IPS-20b (cell line): Measurements from ENCODE around the gene MAGI1.

Source experiments
- H3K27ac ChIP-seq: one replicate; pipeline ENCODE4 v1.5.1; 2013; ENCODE audit warnings: low read length
- H3K27me3 ChIP-seq: 2 replicates; pipeline ENCODE4 v1.6.1; 2013; ENCODE audit warnings: mild to moderate bottlenecking, low read length, inconsistent platforms; ENCODE audit not compliant: insufficient read depth
- H3K36me3 ChIP-seq: 2 replicates; pipeline ENCODE4 v1.6.1; 2013; ENCODE audit warnings: low read depth, mild to moderate bottlenecking, inconsistent platforms, low read length, moderate library complexity; ENCODE audit not compliant: insufficient read depth
- H3K4me1 ChIP-seq: 2 replicates; pipeline ENCODE4 v1.6.1; 2013; ENCODE audit warnings: mild to moderate bottlenecking, control low read depth, inconsistent platforms, low read length, moderate library complexity; ENCODE audit not compliant: insufficient read depth
- H3K4me3 ChIP-seq: 2 replicates; pipeline ENCODE4 v1.5.1; 2013; ENCODE audit warnings: mild to moderate bottlenecking, low read length, inconsistent platforms
- H3K9ac ChIP-seq: 2 replicates; pipeline ENCODE4 v1.6.1; 2013; ENCODE audit warnings: low read depth, mild to moderate bottlenecking, inconsistent platforms, low read length, moderate library complexity
- H3K9me3 ChIP-seq: 2 replicates; pipeline ENCODE4 v1.6.1; 2013; ENCODE audit warnings: mild to moderate bottlenecking, low read depth, low read length, inconsistent platforms; ENCODE audit not compliant: insufficient read depth

The MAGI1 gene

GRCh38 chr3:65749066-65749465 lies 289.7 kb downstream of the MAGI1 start:
- Histone ChIP-seq H3K9ac (no peak overlapping the region), H3K4me3 (no peak overlapping the region), H3K9me3 (no peaks in the 10 kb centered on the region), H3K36me3 (no peaks in the 10 kb centered on the region), H3K4me1 (peaks cover 29% of the 10 kb centered on the region), H3K27ac (no peak overlapping the region), H3K27me3 (no peaks in the 10 kb centered on the region)

DNA sequence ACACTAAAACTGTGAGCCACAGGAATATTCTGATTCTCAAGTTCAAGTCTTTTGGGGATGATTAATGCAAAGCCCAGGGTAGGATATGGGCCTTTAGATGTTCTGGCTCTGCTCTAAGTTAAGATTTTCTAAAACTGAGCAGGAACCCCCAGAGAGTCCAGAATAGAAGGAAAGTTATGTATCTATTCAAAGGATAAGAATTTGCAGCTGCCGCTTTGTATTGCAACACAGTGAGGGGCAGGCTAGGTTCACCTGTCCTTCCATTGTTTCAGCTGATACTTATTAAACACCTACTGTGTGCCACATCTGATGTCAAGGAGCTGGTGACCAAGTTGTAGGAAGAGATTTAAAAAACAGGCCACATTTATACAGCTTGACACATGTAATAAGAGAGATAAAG lies 290.4 kb downstream of the MAGI1 start:
- no peaks in the 10 kb centered on the region for H3K9me3 ChIP-seq
- H3K36me3 ChIP-seq, result no peaks in the 10 kb centered on the region
- H3K4me3 ChIP-seq, result no peak overlapping the region
- H3K4me1 ChIP-seq, result peaks cover 29% of the 10 kb centered on the region
- no peak overlapping the region for H3K27ac ChIP-seq
- H3K9ac ChIP-seq, result no peak overlapping the region
- H3K27me3 ChIP-seq, result no peaks in the 10 kb centered on the region

- Histone ChIP-seq H3K9me3 (no peaks in the 10 kb centered on the region), H3K4me1 (peaks cover 29% of the 10 kb centered on the region), H3K9ac (no peak overlapping the region), H3K27me3 (no peaks in the 10 kb centered on the region), H3K27ac (no peak overlapping the region), H3K4me3 (no peak overlapping the region), H3K36me3 (no peaks in the 10 kb centered on the region)
These were observed 291.9 kb downstream of the MAGI1 start for GRCh38 chr3:65746848-65747247.

DNA sequence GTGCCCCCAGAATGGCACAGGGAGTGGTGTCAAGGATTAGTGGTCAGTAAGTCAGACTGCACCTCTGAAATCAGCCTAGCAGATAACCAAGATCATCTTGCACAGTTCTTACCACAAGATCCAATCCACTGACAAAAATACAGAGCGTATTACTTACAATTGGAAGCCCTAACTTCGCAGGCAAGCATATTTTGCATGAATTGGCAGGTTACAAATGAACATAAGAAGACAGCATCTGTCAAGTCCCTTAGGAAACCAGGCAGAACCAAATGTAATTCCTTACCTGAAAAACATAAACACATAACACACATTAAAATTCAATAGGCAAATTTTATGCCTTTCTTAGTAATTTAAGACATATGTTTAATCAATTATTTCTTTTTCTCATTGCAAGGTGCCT lies 293.4 kb downstream of the MAGI1 start:
- no peak overlapping the region for H3K27ac ChIP-seq
- peaks cover 19% of the 10 kb centered on the region for H3K4me1 ChIP-seq
- H3K4me3 ChIP-seq, result no peak overlapping the region
- H3K36me3 ChIP-seq, result no peaks in the 10 kb centered on the region
- H3K9me3 ChIP-seq, result no peaks in the 10 kb centered on the region
- H3K27me3 ChIP-seq, result no peaks in the 10 kb centered on the region
- H3K9ac ChIP-seq, result no peak overlapping the region

- no peak overlapping the region for H3K4me3 ChIP-seq
- H3K9me3 ChIP-seq, result no peaks in the 10 kb centered on the region
- peaks cover 9% of the 10 kb centered on the region; the same call in 1 of the 2 replicates for H3K4me1 ChIP-seq
- H3K27ac ChIP-seq, result no peak overlapping the region
- no peaks in the 10 kb centered on the region for H3K36me3 ChIP-seq
- no peaks in the 10 kb centered on the region for H3K27me3 ChIP-seq
- no peak overlapping the region for H3K9ac ChIP-seq
These were observed 295.8 kb downstream of the MAGI1 start for GRCh38 chr3:65742914-65743313.

GRCh38 chr3:65741540-65741939 lies 297.2 kb downstream of the MAGI1 start:
- H3K9ac ChIP-seq, result no peak overlapping the region
- H3K4me3 ChIP-seq, result no peak overlapping the region

DNA sequence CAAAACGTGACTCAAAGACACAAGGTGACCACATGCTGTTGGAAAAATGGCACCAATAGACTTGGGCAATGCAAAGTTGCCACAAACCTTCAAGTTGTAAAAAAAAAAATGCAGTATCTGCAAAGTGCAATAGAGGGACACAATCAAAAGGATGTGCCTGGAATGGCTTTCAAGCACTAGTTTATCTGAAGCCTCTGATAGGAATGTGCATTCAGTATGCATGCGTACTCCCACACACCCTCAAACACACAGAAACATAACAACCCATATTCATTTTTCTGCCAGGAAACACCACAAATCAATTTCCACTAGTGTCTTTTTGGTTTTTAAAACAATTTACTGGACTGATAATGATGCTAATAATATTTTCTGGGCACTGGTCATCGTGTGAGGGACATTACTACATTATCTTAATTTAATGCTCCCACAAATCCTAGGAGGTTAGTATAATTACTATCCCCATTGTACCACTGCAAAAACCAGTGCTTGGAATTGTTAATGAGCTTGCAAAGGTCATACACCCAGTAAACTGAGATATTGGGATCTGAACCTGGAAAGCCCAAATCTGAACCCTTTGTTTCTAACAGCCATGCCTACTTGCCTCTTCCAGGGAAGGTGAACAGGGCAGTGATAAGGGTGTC lies 298.7 kb downstream of the MAGI1 start:
- no peaks in the 10 kb centered on the region for H3K9me3 ChIP-seq
- H3K27me3 ChIP-seq, result no peaks in the 10 kb centered on the region
- no peak overlapping the region for H3K4me3 ChIP-seq
- no peak overlapping the region for H3K9ac ChIP-seq
- no peaks in the 10 kb centered on the region for H3K36me3 ChIP-seq
- no peak overlapping the region for H3K27ac ChIP-seq
- peaks cover 5% of the 10 kb centered on the region; the same call in 1 of the 2 replicates for H3K4me1 ChIP-seq

More at GRCh38 chr3:65741540-65741939, 297.2 kb downstream of the MAGI1 start:
- Histone ChIP-seq H3K9me3 (no peaks in the 10 kb centered on the region), H3K36me3 (no peaks in the 10 kb centered on the region), H3K4me1 (0 out of 2 replicates have a peak, but pooled peaks cover 5% of the 10 kb centered on the region), H3K27me3 (no peaks in the 10 kb centered on the region), H3K27ac (no peak overlapping the region)

GRCh38 chr3:65734792-65735191 lies 303.9 kb downstream of the MAGI1 start:
- Histone ChIP-seq H3K9me3 (no peaks in the 10 kb centered on the region), H3K27me3 (no peaks in the 10 kb centered on the region), H3K9ac (no peak overlapping the region), H3K4me1 (peaks cover 15% of the 10 kb centered on the region), H3K36me3 (no peaks in the 10 kb centered on the region), H3K27ac (no peak overlapping the region), H3K4me3 (no peak overlapping the region)

GRCh38 chr3:65734382-65734781 lies 304.3 kb downstream of the MAGI1 start:
- H3K27me3 ChIP-seq, result no peaks in the 10 kb centered on the region
- no peak overlapping the region for H3K4me3 ChIP-seq
- H3K36me3 ChIP-seq, result no peaks in the 10 kb centered on the region
- H3K4me1 ChIP-seq, result peaks cover 16% of the 10 kb centered on the region
- no peaks in the 10 kb centered on the region for H3K9me3 ChIP-seq
- no peak overlapping the region for H3K27ac ChIP-seq
- no peak overlapping the region for H3K9ac ChIP-seq

DNA sequence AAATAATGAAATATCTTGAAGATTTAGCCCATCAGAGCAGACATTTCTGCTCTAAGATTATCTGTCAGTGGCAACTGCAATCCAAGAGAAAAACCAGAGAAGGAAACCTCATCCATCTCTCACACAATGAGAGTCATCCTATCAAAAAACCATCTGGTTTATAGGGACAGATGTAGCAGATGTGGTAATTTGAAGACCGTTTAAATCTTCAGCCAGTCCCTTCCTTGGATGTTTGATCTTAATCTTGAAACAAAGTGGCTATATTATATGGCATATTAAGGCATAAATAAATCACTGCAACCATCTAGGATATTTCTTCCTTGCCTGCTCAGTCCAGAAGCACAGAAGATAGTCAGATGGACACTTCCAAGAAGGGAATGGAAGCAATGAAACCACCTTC lies 305.3 kb downstream of the MAGI1 start:
- Histone ChIP-seq H3K27me3 (no peaks in the 10 kb centered on the region), H3K9me3 (no peaks in the 10 kb centered on the region), H3K4me3 (no peak overlapping the region), H3K36me3 (no peaks in the 10 kb centered on the region), H3K27ac (no peak overlapping the region), H3K9ac (no peak overlapping the region), H3K4me1 (peaks cover 21% of the 10 kb centered on the region)

GRCh38 chr3:65732051-65732935 lies 306.4 kb downstream of the MAGI1 start:
- no peak overlapping the region for H3K9ac ChIP-seq
- H3K4me3 ChIP-seq, result no peak overlapping the region
- H3K4me1 ChIP-seq, result peaks cover 31% of the 10 kb centered on the region
- H3K9me3 ChIP-seq, result no peaks in the 10 kb centered on the region
- no peaks in the 10 kb centered on the region for H3K27me3 ChIP-seq
- no peak overlapping the region for H3K27ac ChIP-seq
- H3K36me3 ChIP-seq, result no peaks in the 10 kb centered on the region

DNA sequence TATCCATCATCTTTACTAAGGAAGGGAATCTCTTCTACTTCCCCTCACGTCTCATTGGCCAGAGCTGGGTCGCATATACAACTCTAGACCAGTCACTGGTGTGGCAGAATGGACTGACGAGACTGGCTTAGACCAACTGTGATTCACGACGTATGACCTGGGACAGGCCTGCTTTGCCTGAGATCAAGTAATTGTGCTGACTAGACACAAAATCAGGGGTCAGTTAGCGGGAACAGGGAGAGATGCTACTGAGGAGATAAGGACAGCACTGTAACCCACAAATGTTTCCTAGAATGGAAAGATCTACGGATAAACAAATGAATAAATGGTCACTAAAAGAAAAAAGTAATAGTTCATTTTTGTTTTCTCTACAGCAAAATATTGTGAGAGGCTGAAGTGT lies 308.3 kb downstream of the MAGI1 start:
- H3K4me3 ChIP-seq, result no peak overlapping the region
- no peak overlapping the region for H3K27ac ChIP-seq
- H3K27me3 ChIP-seq, result no peaks in the 10 kb centered on the region
- no peaks in the 10 kb centered on the region for H3K9me3 ChIP-seq
- peaks cover 31% of the 10 kb centered on the region for H3K4me1 ChIP-seq
- H3K9ac ChIP-seq, result no peak overlapping the region
- no peaks in the 10 kb centered on the region for H3K36me3 ChIP-seq
